G401.6 (cell line): ENCODE measurements around the gene LYPD8.

Experiments used
- FAIRE-seq: peaks from 2 replicates; lab custom pipeline; 2012; peaks lifted over from hg19 to GRCh38; lab: Jason Lieb, UNC

LYPD8 gene

DNA sequence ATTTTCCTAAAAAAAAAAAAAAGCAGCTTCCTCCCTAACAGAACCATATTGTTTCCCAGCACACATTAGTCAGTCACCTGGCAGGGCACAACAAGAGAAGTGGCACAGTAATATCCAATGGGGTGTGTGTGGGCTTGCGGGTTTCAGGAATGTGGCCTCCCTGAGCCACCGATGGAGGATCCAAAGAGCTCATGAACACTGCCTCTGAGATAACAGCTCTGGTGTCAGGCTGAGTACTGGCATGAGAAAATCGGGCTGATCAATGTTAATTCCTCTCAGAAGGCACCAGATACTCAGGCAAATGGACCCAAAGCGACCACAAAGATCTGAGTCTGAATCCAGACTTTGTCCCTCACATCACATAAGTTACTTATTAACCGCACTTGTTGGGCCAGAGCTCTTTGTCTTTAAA lies 2.2 kb upstream of the LYPD8 start:
- no peak for FAIRE-seq

DNA sequence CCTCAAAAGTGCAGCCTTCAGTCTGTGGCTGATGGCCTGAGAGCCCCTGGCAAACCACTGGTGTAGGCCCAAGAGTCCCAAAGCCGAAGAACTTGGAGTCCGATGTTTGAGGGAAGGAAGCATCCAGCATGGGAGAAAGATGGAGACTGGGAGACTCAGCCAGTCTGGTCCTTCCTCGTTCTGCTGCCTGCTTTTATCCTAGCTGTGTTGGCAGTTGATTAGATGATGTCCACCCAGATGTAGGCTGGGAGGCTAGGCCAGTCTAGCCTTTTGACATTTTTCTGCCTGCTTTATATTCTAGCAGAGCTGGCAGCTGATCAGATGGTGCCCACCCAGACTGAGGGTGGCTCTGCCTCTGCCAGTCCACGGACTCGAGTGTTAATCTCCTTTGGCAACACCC lies 1.1 kb upstream of the LYPD8 start:
- FAIRE-seq = no peak

DNA sequence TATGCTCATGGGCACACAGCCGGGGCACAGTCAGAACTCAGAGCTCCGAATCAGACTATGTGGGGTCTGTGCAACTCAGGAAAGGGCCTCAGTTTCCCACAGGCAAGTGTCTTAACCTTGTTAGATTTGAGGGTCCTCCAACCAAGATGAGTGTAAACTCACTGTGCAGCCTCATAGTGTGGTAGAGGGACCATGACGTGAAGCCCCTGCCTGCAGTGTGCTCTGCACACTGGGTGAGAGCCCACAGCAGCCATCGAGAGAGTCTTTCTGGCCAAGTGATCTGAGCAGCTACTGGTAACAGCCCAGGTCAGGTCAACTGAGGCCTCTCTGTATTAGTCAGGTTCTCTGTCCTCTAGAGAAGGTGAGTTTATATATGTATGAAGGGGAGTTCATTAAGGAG lies 592 bp upstream of the LYPD8 start:
- FAIRE-seq = no peak

DNA sequence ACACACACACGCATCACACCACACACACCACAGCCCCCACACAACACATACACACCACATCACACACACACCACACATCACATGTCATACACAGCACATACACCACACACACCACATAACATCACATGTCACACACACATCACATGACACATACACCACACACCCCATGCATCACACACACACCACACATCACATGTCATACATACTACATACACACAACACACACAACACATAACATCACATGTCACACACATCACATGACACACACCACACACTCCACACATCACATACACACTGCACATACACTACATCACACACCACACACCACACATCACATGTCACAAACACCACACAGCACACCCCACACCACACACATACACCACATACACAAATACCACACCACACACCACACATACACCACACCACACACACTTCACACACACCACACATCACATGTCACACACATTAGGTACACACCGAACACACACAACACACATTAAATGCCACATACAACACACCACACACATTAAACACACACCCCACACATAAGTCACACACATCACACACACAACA lies 1.8 kb downstream of the LYPD8 start:
- no peak for FAIRE-seq

DNA sequence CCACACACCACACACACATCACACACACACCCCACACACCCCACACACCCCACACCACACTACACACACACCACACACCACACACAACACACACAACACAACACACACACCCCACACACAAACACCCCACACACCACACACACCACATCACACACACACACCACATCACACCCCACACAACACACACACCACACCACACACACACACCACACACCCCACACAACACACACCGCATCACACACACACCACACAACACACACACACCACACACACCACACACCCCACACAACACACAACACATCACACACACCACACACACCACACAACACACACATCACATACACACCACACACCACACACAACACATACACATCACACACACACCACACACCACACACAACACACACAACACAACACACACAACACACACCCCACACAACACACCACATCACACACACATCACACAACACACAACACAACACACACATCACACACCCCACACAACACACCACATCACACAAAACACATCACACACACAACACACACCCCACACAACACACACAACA lies 2.4 kb downstream of the LYPD8 start:
- no peak for FAIRE-seq

DNA sequence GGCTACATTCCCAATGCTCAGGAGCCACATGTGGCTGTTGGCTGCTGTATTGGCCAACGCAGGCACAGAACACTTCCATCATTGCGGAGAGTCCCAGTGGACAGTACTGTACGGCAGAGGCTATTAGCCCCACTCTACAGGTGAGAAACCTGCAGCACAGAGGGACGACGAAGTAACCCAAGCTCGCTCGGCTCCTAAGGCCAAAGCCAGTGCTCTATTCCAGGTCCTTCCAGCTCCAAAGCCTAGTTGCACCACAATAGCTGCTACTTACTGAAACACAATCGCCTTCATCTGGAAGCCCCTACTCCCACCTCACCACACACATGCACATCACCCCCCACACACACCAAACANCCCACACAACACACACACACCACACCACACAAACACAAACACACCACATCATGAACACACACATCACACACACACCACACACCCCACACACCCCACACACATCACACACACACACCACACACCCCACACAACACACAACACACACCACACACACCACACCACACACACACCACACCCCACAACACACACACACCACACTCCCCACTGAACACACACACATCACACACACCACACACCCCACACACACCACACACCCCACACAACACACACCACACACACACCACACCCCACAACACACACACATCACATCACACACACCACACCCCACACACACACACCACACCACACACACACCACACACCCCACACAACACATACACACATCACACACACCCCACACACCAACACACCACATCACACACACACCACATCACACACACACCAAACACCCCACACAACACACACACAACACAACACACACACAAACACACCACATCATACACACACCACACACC lies 3.2 kb downstream of the LYPD8 start:
- FAIRE-seq = no peak

DNA sequence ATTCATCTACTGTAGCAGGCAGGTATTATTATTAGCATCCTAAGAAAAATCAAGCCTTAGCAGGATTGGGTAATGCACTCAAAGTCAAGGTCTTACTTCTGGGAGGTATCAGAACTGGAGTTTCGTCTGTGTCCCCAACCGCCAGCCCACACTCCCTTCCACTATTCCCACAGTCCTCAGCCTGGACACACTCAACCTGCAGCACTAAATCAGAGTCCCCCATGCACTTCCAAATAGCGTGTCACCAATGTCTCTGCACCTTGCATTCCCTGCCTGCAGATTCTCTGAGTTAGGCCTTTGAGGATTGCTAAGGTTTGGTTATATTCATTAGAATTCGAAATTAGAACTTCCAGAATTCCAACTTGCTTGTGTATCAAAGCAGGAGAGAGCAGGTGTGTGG lies 3.9 kb downstream of the LYPD8 start:
- no peak for FAIRE-seq

DNA sequence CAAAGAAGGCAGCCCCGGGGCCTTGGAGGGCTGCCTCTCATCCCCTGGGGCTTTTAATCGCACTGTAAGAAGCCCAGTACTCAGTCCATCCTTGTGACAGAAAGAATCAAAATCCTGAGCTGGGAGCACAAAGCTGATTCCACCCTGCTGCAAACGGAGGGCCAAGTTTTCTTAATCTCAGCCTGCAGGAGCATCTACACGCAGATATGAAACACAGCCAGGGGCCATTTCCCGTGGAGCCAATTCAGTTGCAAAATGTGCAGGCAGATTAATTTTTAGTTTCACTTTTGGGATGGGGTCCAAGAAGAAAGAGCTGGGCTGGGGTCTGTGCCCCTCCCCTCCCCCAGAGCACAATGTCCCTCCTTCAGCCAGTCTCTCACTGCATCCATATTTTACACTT lies 4.4 kb downstream of the LYPD8 start:
- no peak for FAIRE-seq

DNA sequence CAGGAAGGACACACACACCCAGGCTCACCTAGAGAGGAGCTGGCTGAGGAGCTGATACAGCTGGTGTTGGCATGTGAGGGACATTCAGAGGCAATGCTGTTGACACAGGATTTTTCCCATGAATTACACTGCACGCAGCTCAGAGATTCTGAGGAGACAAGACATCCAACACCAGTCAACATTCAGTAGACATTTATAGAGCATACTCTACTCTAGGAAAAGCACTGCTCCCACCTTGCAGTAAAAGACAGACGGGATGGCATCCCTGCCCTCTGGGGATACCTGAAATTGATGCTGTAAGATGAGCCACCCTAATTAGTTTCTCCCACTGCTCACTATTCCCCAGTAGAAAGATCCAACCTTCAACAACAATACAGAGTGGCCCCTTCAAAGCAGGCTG lies 5.1 kb downstream of the LYPD8 start:
- FAIRE-seq = no peak

DNA sequence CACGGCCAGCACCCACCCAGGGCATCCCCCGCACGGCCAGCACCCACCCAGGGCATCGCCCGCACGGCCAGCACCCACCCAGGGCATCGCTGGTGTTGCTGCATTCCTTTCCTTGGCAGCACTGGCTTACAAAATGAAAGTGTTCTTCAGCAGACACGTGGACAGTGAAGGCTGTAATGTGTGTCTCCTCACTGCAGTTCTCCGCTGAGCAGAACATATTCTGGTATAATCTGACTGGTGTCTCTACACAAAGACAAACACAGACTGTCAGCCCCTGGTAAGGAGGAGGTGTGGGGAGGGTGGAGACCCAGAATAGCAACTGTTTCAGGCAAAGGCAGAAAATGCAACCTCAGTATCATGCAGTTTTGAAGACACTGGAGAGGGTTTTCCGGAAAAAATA lies 7.3 kb downstream of the LYPD8 start:
- no peak for FAIRE-seq

DNA sequence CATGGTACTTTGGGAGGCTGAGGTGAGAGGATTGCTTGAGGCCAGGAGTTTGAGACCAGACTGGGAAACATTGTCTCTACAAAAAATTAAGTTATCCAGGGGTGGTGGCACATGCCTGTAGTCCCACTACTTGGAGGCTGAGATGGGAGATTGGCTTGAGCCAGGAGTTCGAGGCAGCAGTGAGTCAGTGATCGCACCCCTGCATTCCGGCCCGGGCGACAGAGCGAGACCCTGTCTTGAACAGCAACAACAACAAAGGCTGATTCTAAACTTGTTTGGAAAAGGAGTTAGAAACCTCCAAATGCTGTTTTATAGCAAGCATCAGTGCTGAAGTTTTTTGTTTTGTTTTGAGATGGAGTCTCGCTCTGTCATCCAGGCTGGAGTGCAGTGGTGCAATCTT lies 14.7 kb downstream of the LYPD8 start:
- no peak for FAIRE-seq

DNA sequence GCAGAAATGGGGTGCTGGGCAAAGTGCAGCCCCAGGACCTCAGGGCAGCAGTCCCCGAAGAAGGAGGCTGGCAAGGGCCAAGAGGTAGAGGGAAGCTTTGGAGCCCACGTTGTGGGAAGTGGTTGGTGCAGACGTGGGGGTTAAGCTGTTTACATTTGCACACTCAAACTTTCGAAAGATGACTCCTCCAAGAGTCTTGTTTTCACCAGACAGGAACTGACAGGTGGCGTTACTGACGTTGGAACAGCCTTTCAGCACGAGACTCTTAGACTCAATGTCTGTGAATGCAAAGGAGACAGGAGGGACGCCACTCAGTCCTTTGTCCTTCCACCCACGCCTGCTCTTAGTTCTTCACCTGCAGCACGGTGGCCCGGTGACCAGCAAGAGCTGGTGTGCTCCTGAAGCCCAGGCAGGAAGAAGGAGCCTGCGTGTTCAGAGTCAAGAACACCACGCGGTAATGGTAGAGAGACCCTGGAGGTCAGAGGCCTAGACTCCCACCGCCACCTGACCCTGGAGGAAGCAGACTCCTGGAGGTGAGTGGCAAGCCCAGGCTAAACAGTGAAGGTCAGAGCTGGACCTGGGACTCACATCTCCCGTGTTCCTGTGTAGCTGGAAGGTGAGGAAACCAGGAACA lies 15.9 kb downstream of the LYPD8 start:
- FAIRE-seq = no peak

DNA sequence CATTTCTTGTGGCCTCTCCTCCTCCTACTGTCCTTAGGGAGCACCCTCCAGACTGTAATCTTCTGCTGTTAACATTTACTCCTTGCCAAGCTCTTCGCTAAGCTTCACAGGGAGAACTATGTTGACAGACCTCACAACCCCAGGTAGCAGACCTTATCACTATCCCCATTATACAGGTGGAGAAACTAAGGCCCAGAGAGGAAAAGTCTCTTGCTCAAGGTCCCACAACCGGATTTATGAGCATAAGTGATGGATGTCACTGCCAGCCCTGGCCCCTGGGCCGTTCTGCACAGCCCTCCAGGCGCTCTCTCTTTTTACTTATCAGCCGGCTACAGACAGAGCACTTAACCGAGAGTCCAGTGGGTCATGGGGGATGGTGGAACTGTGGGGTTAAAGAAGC lies 18.1 kb downstream of the LYPD8 start:
- no peak for FAIRE-seq

DNA sequence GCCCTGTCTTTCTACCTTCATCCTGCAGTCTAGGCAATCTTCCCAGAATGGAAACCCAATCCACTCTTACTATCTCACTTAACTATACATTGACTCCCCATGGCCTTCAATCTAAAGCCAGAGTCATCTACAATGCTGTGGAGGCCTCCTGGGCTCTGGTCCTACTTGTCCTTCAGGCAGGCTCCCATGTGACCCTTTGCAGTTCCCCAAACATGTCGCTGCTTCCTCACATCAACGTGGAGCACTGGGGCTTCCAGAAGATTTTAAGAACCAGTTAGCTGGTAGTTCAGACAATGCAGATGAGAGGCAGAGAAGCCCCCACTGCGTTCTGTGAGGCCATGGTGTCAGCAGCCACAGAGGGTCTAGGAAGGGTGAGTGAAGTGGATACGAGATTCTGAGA lies 18.6 kb downstream of the LYPD8 start:
- no peak for FAIRE-seq

DNA sequence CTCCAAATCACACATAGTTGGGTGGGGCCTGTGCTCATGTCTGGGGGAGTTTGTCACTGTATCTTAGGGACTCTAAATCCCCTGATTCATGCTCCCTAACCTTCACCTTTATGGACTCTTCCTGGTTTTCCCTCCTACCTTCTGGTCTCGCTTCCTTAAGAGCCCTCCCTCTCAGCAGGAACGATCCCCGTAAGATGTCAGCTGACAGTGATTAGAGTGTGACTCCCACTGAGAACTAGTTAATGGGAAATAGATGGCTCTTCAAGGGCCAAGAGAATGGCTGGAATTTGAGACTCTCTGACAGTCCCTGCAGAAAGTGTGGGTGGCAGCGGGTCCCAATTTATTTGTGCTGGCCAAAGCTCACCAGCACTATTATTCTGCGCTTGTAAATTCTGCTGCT lies 22.0 kb downstream of the LYPD8 start:
- no peak for FAIRE-seq

DNA sequence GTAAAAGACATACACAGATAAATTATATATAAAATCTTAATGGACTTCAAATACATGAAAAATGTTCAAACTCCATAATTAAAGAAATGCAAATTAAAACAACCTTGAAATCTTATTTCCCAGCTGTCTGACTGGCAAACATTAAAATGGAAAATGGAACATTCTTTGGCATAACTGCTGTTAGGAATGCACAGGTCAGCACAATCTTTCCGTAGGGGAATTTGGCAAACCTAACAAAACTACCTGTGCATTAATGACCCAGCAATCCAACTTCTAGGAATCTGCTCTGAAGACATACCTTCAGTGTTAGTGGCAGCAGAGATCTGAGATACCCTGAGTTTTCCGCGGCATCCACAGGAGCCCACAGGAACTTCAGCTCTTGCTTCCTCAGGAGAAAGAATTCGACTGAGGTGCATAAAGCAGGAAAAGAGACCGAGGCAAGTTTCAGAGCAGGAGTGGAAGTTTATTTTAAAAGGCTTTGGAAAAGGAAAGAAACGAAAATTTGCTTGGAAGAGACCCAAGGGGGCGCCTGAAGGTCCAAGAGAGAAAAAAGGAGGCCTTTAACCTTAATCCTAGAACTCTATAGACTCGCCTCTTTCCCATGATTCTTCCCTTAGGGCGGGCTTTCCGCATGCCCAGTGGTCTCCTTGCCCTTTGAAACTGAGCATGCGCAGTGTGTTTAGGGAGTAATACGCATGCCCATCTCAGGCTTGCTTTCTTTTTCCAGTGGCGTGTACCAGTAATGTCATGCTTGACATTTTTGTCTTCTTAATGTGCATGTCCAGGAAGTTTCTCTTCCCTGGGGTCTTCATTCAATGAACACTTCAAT lies 24.8 kb downstream of the LYPD8 start:
- no peak for FAIRE-seq

DNA sequence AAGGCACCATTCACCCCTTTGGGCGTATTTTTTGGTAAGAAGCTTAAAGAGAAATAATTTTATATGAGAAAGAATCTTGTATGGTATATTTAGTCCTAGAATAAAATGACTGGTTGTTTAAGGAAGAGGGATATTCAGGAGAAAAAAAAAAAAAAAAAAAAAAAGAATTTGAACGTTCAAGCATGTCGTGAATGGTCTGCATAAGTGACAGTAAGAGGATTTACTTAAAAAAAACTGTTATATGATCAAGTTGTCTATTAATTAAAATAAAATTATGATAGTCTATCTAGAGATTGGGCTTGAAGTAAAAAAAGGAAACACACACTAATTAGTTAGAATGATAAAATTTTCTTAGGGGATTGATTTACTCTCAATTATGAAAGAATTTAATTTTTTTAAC lies 41.3 kb downstream of the LYPD8 start:
- FAIRE-seq = no peak

DNA sequence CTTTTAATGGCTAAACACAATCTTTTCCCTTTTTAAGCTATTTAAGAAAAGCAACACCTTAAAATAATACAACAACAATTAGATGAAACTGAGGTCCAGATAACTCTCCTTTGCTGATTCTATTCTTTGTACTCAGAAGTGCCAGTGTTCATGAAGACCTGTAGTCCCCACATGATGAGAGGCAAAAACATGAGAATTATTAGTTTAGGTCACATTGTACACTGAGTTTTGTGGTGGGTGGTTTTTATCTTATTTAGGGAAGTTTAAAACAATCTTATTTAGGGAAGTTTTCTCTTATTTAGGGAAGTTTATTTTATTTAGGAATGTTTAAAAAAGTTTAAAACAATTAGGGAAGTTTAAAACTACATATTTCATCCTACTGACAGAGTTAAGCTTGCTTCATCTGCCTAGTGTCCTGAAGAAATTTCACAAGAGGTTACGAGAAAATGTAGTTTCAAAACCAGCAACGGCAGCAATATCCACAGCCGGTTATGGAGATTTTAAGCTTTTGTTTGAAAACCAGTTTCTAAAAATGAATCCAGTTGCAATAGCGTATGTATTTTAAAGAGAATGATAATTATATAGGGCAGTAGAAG lies 45.2 kb downstream of the LYPD8 start:
- FAIRE-seq = no peak

DNA sequence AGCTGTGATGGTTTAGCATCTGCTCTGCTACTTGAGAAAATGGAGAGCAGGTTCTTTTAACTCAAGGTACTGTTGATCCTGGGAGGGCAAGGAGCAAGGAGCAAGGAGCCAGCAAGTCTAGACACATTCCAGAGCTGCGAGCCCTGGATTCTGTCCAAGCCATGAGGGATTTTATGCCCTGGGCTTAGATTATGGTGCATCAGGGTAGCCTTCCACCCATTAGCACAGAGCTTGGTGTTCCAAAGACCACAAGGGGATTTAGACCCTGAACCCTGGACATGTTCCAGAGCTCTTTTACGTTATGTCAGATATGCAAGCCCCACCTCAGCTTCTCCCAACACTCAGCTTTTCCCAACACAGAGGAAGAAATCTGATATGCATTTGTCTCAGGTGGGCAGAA lies 51.0 kb downstream of the LYPD8 start:
- no peak for FAIRE-seq

DNA sequence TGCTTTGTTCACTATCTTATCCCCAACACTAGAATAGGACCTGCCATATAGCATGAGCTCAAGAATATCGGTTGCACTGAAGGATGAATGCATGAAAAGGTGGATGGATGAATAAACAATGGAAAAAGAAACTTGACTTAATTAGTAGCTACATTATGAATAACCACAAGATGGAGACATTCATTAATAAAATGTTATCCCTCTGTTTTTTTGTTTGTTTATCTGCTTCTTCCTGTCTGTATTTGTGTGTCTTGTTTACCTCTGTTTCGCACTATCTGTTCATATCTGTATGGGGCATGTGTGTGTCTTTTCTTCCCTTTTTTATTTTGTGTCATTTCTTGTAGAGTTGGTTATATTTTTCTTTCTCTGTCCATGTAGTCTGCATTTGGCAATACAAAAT lies 51.9 kb downstream of the LYPD8 start:
- no peak for FAIRE-seq

DNA sequence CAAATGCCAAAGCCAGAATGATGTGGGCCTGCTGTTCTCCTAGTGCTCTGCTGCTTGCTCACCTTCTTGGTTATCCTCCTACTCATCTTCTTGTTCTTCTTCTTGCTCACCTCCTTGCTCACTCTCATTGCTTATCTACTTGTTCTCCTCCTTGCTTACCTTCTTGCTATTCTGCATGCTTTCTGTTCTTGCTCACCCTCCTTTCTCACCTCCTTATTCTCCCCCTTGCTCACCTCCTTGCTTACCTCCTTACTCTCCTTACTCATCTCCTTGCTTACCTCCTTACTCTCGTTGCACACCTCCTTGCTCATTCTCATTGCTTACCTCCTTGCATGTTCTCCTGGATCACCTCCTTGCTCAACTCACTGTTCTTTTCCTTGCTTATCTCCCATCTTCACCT lies 52.8 kb downstream of the LYPD8 start, which contains the start of gene OR14I1:
Gene OR14I1 (minus strand): TSS at position 53 of the 400 bp plus-strand sequence.
- no peak for FAIRE-seq

DNA sequence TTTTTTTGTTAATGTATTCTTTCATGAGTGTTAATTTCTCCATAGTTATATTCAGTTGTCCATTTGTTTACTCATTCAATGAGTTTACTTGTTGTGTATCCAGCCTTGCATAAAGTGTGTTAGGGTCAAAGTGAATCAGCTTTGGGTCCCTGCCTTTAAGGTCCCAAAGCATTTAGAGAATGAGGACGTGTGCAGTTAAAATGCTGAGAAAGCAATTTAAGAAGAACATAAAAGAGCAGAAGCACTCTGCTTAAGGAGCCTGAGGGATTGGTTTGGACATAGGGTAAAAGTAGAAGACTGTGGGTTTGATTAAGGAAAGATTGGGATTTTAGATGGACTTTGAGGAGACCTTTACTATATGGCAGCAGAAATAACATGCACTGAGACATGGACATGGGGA lies 56.5 kb downstream of the LYPD8 start:
- FAIRE-seq = no peak
